HG02981 (cell line): ENCODE results near the gene SCAP.

ENCODE experiments used
- ATAC-seq: cut with Tn5 transposase; IDR thresholded peaks from one replicate; pipeline ENCODE4 v1.9.1; 2021; ENCODE audit warnings: mild to moderate bottlenecking, moderate library complexity; ENCODE audit not compliant: unreplicated experiment

Gene SCAP

GRCh38 chr3:47432673-47433072, 43.1 kb downstream of the SCAP start:
- no peak for ATAC-seq

GRCh38 chr3:47431225-47431624, 44.5 kb downstream of the SCAP start:
- no peak for ATAC-seq

GRCh38 chr3:47430606-47431005, 45.1 kb downstream of the SCAP start:
- ATAC-seq: no peak

- ATAC-seq: no peak
Observed at GRCh38 chr3:47429476-47430270, 46.1 kb downstream of the SCAP start.

- ATAC-seq: no peak
Observed at GRCh38 chr3:47428662-47429061, 47.1 kb downstream of the SCAP start.

GRCh38 chr3:47427866-47428265, 47.9 kb downstream of the SCAP start:
- no peak for ATAC-seq

GRCh38 chr3:47425959-47426358, 49.8 kb downstream of the SCAP start:
- ATAC-seq: no peak

GRCh38 chr3:47425383-47425778, 50.4 kb downstream of the SCAP start:
- ATAC-seq: no peak

GRCh38 chr3:47424434-47425382, 51.0 kb downstream of the SCAP start:
- no peak for ATAC-seq

GRCh38 chr3:47423548-47424145, 52.1 kb downstream of the SCAP start:
- ATAC-seq: no peak

- ATAC-seq: no peak
Observed at GRCh38 chr3:47422743-47423142, 53.0 kb downstream of the SCAP start.

- ATAC-seq: no peak
Observed at GRCh38 chr3:47421741-47422649, 53.7 kb downstream of the SCAP start.

- ATAC-seq: peak; percentile 67
Observed at GRCh38 chr3:47420511-47421484, 54.9 kb downstream of the SCAP start.

GRCh38 chr3:47420044-47420430, 55.7 kb downstream of the SCAP start:
- no peak for ATAC-seq

GRCh38 chr3:47419083-47420043, 56.4 kb downstream of the SCAP start:
- no peak for ATAC-seq

GRCh38 chr3:47418167-47419082, 57.3 kb downstream of the SCAP start:
- ATAC-seq: no peak

- no peak for ATAC-seq
Observed at GRCh38 chr3:47416041-47416440, 59.7 kb downstream of the SCAP start.
